GM21515 (cell line): Measurements from ENCODE around the gene TMEM273.

Experiments
- ATAC-seq: cut with Tn5 transposase; IDR thresholded peaks from one replicate; pipeline ENCODE4 v1.9.1; 2021; ENCODE audit not compliant: unreplicated experiment

The TMEM273 gene

GRCh38 chr10:49177391-49178355 lies 10.5 kb downstream of the TMEM273 start:
- ATAC-seq = peak; percentile 64

- peak; percentile 9 for ATAC-seq
Observed at GRCh38 chr10:49176310-49177268, 11.6 kb downstream of the TMEM273 start.

GRCh38 chr10:49175587-49176309 lies 12.4 kb downstream of the TMEM273 start:
- no peak for ATAC-seq

- no peak for ATAC-seq
Observed at GRCh38 chr10:49174926-49175500, 13.2 kb downstream of the TMEM273 start.

- no peak for ATAC-seq
Observed at GRCh38 chr10:49174261-49174925, 13.8 kb downstream of the TMEM273 start.

GRCh38 chr10:49173853-49174252 lies 14.3 kb downstream of the TMEM273 start:
- no peak for ATAC-seq

GRCh38 chr10:49173201-49173772 lies 14.9 kb downstream of the TMEM273 start:
- ATAC-seq = no peak

GRCh38 chr10:49172777-49173132 lies 15.4 kb downstream of the TMEM273 start:
- ATAC-seq = no peak

GRCh38 chr10:49172061-49172776 lies 16.0 kb downstream of the TMEM273 start:
- ATAC-seq = no peak

- no peak for ATAC-seq
Observed at GRCh38 chr10:49171326-49172060, 16.7 kb downstream of the TMEM273 start.

GRCh38 chr10:49170632-49171325 lies 17.4 kb downstream of the TMEM273 start:
- no peak for ATAC-seq

- ATAC-seq = no peak
Observed at GRCh38 chr10:49169776-49170175, 18.4 kb downstream of the TMEM273 start.

GRCh38 chr10:49168831-49169500 lies 19.2 kb downstream of the TMEM273 start:
- ATAC-seq = no peak

- ATAC-seq = no peak
Observed at GRCh38 chr10:49168171-49168540, 20.0 kb downstream of the TMEM273 start.

GRCh38 chr10:49167425-49168170 lies 20.6 kb downstream of the TMEM273 start:
- ATAC-seq = no peak
